Stimulated activated CD8-positive, alpha-beta memory T cell treated with anti-CD3 and anti-CD28 coated beads, Interleukin-12 subunit alpha, Interleukin-12 subunit beta, amount 100 ng/mL, for 4 hours (primary cell): Measurements from ENCODE around the gene CXCR4.
"Not testable (repeated sequence)": the region's sequence is repeated elsewhere in the genome, so short reads cannot be mapped to it uniquely, and the experiment has no call there.

Source experiments
- DNase-seq: peaks from one replicate; pipeline ENCODE4 v3.0.0-alpha.2; 2020; ENCODE audit warnings: low read depth

CXCR4 gene

GRCh38 chr2:136072621-136073020 is 45.3 kb downstream of the CXCR4 start:
- DNase-seq = no peak

- not testable (repeated sequence) for DNase-seq
These were observed 46.1 kb downstream of the CXCR4 start for GRCh38 chr2:136071887-136072286.

GRCh38 chr2:136070913-136071312 is 47.0 kb downstream of the CXCR4 start:
- DNase-seq = no peak

GRCh38 chr2:136069773-136070172 is 48.2 kb downstream of the CXCR4 start:
- no peak for DNase-seq

GRCh38 chr2:136068581-136069227 is 49.2 kb downstream of the CXCR4 start:
- no peak for DNase-seq

GRCh38 chr2:136067897-136068580 is 49.9 kb downstream of the CXCR4 start:
- no peak for DNase-seq

GRCh38 chr2:136067459-136067858 is 50.5 kb downstream of the CXCR4 start:
- DNase-seq = no peak

- no peak for DNase-seq
These were observed 52.0 kb downstream of the CXCR4 start for GRCh38 chr2:136065907-136066306.

- no peak for DNase-seq
These were observed 52.6 kb downstream of the CXCR4 start for GRCh38 chr2:136065384-136065783.
